ENCODE results near the gene SMARCD2.
"Not testable (repeated sequence)": the region's sequence is repeated elsewhere in the genome, so short reads cannot be mapped to it uniquely, and the experiment has no call there.

- not testable (repeated sequence) for TF ChIP-seq CTCF, EZH2, EZH2phosphoT487 (IDR thresholded peaks at IDR 0.05)
Measured at GRCh38 chr17:63885119-63885518, 42.6 kb upstream of the SMARCD2 start.
